KBM-7 (cell line): ENCODE data around the gene TRAF7.

Source experiments
- DNase-seq: peaks from one replicate; pipeline ENCODE4 v3.0.0-alpha.2; 2015
- in situ Hi-C: fragments of 300-500 bp; cut with MboI; formaldehyde crosslinking; loops from 2 replicates; pipeline ENCODE4 v1.14.3; 2020; ENCODE audit warnings: low sequenced_read_pairs, low pct_unique_long_range_greater_than_20kb, mixed read lengths

TRAF7 gene

DNA sequence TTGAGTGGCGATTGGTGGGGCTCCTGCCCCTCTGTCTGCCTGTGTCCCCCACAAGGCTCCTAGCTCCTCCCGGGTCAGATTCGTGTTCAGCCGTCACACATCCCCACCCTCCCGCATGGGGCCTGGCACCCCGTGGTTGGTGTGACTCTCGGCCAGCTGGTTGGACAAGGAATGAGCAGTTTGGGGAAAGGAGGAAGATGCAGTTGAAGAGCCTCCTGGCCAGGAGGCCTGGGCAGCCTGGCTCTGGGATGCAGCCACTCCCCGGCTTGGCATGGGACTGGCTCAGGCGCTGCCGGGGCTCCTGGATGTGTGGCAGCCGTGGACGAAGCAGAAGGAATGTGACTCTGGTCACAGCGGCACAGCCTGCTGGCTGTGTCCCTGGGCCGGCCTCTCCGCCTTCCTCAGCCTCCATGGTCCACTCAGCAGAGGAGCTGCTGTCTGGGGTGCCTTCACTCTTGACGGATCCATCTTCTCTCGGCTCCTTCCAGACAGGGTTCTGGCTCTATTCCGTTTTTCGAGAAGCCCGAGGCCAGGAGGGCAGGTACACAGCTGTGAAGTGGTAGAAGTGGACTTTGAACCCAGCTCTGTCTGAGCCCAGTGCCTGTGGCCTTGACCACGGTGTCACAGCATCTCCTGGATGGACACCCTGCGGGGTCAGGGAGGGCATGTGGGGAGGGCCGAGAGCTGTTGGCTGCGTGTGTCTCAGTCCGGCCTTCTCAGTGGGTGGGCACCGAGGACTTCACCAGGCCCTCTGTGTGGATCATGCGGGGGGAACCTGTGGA lies 2.1 kb downstream of the TRAF7 start:
- in situ Hi-C loops = loop anchor here (10.0 kb wide), 1 partner anchor 57 kb away; the partner anchor contains the start of genes BRICD5 and PGP
- DNase-seq = no peak

DNA sequence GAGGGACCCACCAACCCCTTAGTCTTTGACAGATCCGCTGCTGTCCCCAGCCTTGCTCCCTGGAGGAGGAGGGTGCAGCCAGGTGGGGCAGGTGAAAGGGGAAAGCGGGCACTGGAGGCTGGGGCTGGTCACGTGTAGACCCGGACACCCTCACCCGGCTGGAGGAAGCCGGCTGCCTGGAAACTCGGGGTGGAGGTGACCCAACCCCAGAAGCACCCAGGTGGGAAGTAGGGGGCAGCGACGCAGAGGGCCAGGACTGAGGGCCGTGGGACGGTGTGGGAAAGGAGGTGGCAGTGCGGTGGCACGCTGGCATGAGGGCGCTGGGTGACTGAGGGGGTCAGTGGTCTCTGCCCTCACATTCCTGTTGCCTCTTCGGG lies 2.7 kb downstream of the TRAF7 start:
- in situ Hi-C loops = loop anchor here (10.0 kb wide), 1 partner anchor 57 kb away; the partner anchor contains the start of genes BRICD5 and PGP

DNA sequence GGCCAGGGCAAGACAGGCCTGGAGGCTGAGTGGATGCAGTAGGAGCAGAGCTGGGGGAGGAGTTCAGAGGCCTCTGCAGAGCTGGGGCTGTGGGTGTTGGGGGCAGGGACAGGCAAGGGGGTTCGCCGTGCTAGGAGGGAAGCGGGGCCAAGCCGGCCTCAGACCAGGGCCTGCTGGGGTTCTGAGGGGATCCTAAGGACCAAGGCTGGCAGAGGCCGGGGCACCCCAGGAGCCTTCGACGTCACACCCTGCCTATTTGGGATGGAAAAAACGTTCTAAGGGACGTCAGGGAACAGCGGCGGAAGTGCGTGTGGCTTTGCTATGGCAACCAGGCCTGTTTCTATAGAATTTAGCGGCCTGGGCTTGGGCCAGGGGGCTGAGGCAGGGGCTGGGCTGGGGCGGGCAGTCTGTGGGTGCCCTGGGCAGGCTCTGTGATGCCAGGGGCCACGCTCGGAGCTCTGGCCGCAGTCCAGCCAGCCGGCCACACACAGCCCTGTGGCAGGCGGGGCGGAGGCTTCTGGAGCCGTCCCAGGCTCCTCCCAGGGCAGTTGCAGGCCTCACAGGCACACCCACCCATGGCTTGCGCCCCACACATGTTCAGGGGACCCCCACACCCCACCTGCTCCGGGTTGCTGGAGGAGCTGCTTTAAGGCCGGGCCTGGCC lies 3.7 kb downstream of the TRAF7 start:
- no peak for DNase-seq
- in situ Hi-C loops = loop anchor here (10.0 kb wide), 1 partner anchor 55 kb away; the partner anchor contains the start of genes BRICD5 and PGP

More for the DNA sequence above, 2.7 kb downstream of the TRAF7 start:
- no peak for DNase-seq

DNA sequence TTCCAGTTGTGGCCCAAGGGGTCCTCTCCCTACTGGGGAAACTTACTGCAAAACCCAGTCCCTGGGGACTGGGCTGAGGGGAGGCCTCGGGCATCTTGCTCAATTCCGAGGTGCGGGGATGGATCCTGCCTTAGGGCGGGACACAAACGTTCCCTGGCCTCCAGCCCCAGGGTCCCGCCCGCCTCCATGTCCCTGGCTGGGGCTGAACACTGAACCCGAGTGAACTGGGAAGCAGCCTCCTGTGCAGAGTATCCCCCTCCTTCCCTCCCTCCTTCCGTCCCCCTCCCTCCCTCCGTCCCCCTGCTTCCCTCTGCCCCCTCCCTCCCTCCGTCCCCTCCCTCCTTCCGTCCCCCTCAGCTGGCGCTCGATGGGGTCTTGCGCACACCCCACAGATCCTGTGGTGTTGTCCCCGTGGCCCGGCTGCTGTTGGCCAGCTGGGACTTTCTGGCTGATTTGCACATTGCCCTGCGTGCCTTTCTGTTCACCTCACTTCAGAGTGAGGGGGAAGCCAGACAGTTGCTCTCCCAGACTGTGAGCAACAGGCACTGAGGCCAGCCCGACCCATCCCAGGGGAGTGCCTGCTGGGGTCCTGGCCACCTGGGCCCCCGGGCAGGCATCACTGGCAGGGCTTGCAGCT lies 5.5 kb downstream of the TRAF7 start:
- no peak for DNase-seq
- in situ Hi-C loops = no loop called here

DNA sequence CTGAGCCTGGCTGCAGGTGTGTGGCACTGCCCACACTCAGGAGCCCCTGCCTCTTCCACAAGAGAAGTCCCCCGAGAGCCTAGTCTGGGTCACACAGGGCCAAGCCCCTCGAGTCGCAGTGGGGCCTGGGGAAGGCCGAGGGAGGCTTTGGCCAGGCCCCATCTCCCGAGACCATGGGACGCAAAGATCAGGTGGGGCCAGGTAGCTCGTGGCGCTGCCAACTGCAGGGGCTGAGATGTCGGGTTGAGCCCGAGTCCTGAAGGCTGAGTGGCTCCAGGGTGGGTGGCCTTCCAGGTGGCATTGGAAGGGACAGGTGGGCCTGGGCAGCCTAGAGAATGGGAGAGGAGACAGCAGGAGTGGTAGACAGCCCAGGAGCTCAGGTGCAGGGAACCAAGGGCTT lies 6.3 kb downstream of the TRAF7 start:
- in situ Hi-C loops = no loop called here
- no peak for DNase-seq

DNA sequence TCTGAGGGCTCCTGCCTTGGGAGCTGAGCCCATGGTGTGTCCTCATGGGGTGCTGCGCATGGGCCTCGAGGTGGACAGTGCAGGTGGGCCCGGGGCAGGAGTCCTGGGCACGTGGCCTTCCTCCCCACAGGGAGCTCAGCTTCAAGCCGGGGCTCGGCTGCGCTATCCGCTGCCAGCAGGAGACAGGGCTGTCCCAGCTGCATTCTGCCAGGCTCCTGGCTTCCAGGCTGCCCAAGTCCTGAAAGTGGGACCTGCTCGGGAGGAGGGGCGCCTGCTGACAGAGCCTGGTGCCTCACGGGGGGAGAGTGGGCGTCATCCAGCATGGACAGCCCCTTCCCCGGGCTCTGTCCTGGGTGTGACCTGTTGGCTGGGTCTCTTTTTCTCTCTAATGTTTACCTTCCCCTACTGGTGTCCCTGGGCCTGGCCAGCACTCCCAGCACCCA lies 7.1 kb downstream of the TRAF7 start:
- in situ Hi-C loops = no loop called here

DNA sequence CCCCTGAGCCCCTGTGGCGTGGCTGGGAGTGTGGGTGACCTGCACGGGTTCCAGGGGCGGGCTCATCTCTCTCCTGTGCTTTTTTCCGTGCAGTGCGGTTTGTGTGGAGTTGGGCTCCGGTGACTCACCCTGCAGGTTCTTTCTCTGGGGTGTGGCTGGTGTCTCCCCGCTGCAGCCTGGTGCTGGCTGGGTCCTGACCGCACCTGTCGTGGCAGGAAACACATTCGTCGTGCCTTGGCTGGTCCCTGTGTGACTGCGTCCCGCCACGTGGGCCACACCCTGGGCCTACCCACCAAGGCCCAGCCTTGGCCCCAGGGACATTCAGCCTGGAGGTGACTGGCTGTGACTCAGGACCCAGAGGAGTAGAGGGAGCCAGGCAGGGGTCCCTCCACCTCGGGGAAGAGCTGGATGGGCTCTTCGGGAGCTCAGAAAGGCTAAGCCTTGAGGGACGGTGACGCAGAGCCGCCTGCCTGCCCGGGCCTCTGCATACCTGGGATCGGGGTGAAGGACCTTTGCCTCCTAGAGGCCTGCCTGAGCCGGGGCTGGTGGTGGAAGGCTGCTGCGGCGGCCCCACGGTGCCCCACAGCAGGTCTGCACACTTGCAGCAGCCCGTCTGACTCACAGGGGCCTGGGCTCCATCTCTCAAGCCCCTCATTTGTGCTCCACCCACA lies 7.8 kb downstream of the TRAF7 start:
- in situ Hi-C loops = no loop called here
- no peak for DNase-seq

More for the DNA sequence above, 7.1 kb downstream of the TRAF7 start:
- DNase-seq = no peak

DNA sequence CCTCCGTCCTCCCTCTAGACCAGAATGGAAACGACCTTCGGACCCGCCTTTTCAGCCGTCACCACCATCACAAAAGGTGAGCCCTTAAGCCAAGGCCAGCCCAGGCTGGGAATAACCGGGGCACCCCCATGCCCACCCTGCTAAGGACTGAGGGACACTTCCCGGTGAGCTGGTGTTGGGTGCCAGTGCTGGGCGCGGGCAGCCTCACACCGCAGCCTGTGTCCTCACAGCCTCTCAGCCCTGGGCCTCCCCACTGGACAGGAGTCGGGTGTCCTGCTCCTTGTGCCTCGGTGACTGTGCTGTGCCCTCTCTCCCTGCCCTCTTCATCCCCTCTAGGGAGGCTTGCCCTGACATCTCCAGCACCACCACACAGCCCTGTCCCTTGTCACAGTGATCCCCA lies 10.3 kb downstream of the TRAF7 start:
- no peak for DNase-seq
- in situ Hi-C loops = no loop called here

DNA sequence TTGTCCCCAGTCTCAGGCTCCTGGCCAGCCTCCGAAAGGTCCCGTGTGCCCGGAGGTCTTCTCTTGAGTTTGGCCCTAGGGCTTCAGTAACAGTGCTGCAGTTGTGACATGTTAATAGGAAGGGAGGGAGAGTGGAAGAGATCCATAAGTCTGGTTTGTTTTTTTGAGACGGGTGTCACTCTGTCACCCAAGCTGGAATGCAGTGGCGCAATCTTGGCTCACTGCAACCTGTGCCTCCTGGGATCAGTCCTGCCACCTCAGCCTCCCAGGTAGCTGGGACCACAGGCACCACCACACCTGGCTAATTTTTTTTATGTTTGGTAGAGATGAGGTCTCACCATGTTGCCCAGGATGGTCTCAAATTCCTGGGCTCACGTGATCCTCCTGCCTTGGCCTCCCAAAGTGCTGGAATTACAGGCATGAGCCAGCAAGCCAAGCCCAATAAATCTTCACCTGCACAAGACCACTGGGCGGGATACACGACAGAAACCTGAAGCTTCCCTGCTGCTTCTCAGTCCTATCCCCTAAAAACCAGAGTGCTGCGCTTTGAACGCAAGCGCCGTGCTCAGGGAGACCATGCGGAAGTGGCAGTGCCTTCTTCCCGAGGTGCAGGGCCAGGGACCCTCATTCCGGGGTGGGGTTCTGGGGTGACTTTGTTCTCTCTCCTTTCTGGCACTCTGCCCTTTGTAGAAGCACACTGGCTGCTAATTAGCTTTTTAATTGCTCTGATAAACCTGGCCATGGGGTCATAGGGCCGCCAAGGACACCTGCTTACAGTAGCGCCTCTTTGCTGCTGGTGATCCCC lies 10.9 kb downstream of the TRAF7 start:
- DNase-seq = no peak
- in situ Hi-C loops = no loop called here

DNA sequence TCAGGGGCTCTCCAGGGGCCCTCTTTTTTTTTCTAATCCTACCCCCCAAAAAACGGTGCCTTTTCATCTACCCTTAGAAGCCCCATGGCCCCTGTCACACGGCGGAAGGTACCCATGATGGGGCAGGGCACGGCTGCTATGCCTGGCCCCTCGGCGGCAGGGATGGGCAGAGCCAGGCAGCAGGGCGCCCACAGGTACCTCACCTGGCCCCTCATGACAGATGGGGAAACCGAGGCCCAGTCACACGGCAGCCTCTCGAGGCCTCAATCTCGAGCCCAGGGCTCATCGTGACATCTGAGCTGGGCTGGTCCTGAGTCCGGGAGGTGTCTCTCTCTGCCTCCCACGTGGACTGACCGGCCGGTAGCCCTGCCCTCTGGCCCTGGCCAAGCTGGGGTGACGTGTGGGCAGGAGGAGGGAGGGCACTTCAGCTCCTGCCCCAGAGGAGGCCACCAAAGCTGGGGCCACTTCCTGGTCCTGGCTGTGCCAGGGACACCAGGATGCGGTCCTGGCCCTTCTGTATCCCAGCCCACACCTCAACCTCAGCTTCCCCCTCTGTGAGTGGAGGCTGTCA lies 11.6 kb downstream of the TRAF7 start:
- DNase-seq = no peak
- in situ Hi-C loops = no loop called here

DNA sequence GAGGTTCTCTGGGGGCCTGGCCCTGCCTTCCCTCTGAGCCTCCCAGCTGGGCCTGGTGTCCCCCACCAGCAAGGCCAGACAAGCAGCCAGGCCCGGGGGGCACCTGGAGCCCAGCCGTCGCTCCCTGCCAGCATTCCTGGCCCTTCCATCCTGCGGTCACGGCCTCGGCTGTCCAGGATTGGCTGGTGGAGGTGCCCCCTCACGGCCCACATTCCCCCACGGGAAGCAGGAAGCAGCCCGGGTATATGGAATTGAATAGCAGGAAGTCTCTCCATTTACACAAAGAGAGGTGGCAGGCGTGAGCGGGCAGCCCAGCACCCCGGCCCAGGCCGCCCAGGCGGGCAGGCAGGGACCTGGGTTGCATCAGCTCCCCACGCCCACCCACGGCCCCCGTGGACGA lies 14.5 kb downstream of the TRAF7 start:
- in situ Hi-C loops = no loop called here

DNA sequence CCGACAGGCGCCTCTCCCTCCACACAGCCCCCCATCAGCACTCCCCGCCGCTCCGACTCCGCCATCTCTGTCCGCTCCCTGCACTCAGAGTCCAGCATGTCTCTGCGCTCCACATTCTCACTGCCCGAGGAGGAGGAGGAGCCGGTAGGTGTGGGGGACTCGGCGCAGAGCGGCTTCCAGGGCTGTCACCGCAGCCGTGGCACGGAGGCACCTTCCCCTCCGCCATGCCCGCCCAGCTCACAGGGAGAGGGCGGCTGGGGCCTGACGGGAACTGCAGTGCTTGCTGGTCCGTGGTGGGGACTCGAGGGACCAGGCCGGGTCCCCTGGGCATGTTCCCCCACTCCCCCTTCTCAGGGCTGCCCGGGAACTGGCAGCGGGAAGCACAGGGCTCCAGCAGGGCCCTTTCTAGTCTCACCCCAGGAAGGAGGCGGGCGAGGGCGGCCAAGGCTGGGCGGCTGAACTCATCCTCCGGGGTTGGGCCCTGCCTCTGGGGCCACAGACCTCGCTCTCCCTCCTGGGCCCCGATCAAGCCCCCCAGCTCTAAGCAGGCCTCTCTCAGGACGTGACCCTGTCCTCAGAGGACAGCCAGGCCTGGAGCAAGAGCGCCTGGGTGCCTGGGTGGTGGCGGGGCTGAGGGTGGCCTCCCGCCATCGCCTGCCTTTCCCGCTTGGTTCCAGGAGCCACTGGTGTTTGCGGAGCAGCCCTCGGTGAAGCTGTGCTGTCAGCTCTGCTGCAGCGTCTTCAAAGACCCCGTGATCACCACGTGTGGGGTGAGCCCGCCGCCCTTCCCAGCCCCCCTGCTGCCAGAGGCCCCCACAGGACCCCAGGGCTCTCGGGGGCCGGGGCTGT lies 15.2 kb downstream of the TRAF7 start:
- DNase-seq = no peak
- in situ Hi-C loops = no loop called here

More for the DNA sequence above, 14.5 kb downstream of the TRAF7 start:
- DNase-seq = no peak

DNA sequence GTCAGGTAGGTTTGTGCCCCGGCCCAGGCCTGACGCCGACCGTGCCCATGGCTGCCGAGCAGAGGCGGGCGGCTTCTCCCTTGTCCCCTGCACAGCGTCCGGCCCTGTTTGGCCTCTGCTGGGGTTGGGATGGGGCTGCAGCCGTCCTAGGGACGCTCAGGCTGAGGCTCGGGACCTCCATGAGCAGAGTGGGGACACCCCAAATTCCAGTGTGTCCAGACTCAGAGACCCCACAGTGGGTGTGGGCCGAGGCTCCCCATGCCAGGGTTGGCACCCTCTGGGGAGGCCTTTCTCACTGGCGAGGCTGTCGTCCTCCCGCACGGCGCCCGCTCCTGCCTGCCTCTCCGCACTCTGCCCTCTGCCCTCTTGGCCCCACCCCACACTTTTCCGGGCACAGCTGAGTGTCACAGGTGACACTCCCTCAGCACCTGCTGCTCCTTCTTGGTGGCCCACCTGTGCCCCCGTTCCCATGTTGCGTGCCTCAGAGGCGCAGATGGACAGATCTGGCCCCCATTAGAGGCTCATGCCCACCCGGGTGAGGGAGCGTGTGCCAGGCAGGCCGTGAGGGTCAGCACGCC lies 16.1 kb downstream of the TRAF7 start:
- in situ Hi-C loops = no loop called here
- DNase-seq = no peak

DNA sequence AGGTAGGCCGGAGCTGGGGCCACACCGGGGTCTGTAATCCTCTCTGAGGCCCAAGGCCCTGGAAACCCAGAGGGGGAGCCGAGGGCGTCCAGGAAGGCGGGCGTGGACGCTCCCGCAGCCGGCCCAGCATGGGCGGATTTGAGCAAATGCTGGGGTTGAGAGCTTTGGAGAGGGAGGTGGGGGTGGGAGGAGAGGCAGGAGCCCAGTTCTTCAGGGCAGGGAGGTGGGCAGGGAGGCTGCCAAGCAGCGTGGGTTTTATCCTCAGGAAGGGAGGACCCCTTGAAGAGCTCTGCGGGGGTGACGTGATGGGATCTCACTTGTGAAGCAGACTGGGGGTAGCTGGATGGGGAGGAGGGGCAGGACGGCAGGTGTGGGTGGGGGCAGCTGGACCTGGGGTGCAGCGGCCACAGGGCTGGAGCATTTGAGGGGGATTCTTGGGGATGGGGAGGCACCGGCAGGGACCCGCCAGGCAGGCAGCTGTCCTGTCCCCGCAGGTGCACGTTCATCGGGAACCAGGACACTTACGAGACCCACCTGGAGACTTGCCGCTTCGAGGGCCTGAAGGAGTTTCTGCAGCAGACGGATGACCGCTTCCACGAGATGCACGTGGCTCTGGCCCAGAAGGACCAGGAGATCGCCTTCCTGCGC lies 17.2 kb downstream of the TRAF7 start:
- no peak for DNase-seq
- in situ Hi-C loops = no loop called here

DNA sequence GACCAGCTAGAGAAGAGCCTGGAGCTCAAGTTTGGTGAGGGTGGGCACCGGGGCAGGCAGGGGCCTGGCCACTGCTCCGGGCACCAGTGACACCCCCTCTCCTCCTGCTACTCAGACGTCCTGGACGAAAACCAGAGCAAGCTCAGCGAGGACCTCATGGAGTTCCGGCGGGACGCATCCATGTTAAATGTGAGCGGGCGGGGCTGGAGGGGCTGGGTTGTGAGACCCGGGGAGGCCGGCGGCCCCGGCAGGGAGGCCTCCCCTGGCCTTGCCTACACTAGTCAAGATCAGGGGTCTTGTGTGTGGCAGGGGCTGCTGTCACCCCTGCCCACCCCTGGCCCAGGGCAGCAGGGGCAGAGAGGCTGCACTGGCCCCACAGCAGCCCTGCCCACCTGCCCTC lies 17.8 kb downstream of the TRAF7 start:
- in situ Hi-C loops = no loop called here
- DNase-seq = no peak

DNA sequence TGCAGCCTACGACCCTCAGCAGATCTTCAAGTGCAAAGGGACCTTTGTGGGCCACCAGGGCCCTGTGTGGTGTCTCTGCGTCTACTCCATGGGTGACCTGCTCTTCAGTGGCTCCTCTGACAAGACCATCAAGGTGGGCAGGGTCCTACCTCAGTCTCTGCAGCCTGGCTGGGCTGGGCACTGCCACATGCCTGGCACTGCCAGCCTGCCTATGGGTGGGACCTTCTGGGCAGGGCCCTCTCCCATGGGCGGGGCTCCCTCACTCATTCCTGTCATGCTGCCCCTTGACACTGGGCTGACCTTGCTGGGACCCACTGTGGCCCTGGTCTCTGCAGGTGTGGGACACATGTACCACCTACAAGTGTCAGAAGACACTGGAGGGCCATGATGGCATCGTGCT lies 18.3 kb downstream of the TRAF7 start:
- DNase-seq = no peak
- in situ Hi-C loops = no loop called here
